ENCODE measurements around the gene ZC3H12A.

DNA sequence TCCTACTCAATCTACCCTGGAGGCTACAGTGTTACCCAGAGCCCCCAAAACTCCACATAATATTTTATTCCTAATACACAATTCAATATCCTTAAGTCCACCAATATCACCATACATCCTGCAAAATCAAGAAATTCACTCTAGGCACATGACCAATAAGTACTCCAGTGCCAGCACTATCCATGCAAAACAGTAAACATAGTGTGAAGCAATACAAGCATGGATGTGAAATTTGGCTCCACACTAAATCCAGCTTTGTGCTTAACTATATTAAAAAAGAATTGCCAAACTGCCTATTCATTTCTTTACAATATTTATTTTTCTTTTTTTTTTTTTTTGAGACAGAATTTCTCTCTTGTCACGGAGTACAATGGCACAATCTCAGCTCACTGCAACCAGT, 43.2 kb downstream of the ZC3H12A start:
- TF ChIP-seq, protein P1, sequence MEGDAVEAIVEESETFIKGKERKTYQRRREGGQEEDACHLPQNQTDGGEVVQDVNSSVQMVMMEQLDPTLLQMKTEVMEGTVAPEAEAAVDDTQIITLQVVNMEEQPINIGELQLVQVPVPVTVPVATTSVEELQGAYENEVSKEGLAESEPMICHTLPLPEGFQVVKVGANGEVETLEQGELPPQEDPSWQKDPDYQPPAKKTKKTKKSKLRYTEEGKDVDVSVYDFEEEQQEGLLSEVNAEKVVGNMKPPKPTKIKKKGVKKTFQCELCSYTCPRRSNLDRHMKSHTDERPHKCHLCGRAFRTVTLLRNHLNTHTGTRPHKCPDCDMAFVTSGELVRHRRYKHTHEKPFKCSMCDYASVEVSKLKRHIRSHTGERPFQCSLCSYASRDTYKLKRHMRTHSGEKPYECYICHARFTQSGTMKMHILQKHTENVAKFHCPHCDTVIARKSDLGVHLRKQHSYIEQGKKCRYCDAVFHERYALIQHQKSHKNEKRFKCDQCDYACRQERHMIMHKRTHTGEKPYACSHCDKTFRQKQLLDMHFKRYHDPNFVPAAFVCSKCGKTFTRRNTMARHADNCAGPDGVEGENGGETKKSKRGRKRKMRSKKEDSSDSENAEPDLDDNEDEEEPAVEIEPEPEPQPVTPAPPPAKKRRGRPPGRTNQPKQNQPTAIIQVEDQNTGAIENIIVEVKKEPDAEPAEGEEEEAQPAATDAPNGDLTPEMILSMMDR (IDR thresholded peaks at IDR 0.05; ENCODE audit: low read depth, low read length, poor library complexity, severe bottlenecking) = no peak
- no peak for TF ChIP-seq EZH2phosphoT487 (IDR thresholded peaks at IDR 0.05; ENCODE audit: borderline replicate concordance, low read length)
